ENCODE measurements around the gene HEXD. TPM values are rescaled to one million over a fixed set of nuclear protein-coding genes. Genes with fewer than 3 reads are reported as not detected.

HEXD gene
- total RNA-seq, 2 donors from 2014 or later, result 31.5 to 37.6 TPM

GRCh38 chr17:82444284-82444893, 26.2 kb downstream of the HEXD start:
- no peak overlapping the region for H3K27ac ChIP-seq (ENCODE audit: low read depth, low read length)

DNA sequence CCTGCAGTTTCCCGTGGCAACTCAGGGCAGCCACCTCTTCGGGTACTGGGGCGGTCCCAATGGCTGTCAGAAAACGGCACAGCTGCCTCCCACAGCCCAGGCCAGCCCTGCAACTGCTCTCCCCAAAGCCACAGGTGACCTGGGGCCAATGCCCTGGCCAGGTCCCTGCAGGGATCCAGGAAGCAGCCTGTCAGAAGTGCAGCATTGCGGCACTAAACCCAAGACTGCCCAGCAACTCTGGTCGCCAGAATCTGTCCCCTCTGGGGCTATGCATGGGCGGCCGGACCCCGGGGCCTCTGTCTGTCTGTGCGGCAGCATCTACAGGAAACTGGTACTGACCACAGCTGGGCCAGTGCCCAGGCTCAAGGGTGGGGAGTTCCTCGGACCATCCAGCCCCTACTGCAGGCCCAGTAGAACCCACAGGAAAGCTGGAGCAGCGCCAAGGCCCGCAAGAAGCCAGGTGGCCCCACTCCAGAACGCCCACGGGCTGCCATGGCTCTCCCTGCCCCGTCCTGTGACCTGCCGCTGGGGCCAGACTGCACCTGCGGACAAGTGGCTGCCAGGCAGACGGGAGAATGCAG, 26.9 kb downstream of the HEXD start:
- no peaks in the 10 kb centered on the region for H3K27me3 ChIP-seq (ENCODE audit: control insufficient read depth, insufficient read depth, low read length, poor library complexity, severe bottlenecking)
- no peak for TF ChIP-seq CTCF (conservative IDR thresholded peaks at IDR 0.05)
- Mint-ChIP-seq H3K27ac (no peak overlapping the region), H3K9me3 (no peaks in the 10 kb centered on the region), H3K27me3 (ENCODE audit: insufficient read depth) (no peaks in the 10 kb centered on the region), H3K36me3 (ENCODE audit: low read depth) (peaks cover 15% of the 10 kb centered on the region), H3K4me1 (peaks cover 5% of the 10 kb centered on the region), H3K4me3 (no peak overlapping the region)
- no peak overlapping the region for H3K27ac ChIP-seq (ENCODE audit: low read depth, low read length)
- H3K4me3 ChIP-seq (ENCODE audit: low read length), result no peak overlapping the region
- peaks cover 5% of the 10 kb centered on the region for H3K4me1 ChIP-seq (ENCODE audit: control insufficient read depth, insufficient read depth, low read length)
- no peak for DNase-seq
- no peak overlapping the region for H3K9ac ChIP-seq (ENCODE audit: extremely low read depth, low read length, poor library complexity, severe bottlenecking)
- peaks cover 10% of the 10 kb centered on the region for H3K36me3 ChIP-seq (ENCODE audit: control insufficient read depth, insufficient read depth, low read length)
- H3K9me3 ChIP-seq (ENCODE audit: control insufficient read depth, low read length), result no peaks in the 10 kb centered on the region
- 88 to 98% methylated on average over 9 to 19 of the region's 19 CpGs for WGBS, 2 experiments (ENCODE audit: insufficient coverage in 1 of 2, insufficient read length in 1 of 2)

More at GRCh38 chr17:82444284-82444893, 26.2 kb downstream of the HEXD start:
- H3K36me3 Mint-ChIP-seq (ENCODE audit: low read depth), result peaks cover 15% of the 10 kb centered on the region
- no peak overlapping the region for H3K27ac Mint-ChIP-seq
- DNase-seq, result no peak
- no peak for TF ChIP-seq CTCF (conservative IDR thresholded peaks at IDR 0.05)
- no peaks in the 10 kb centered on the region for H3K27me3 ChIP-seq (ENCODE audit: control insufficient read depth, insufficient read depth, low read length, poor library complexity, severe bottlenecking)
- WGBS, 2 experiments (ENCODE audit: insufficient coverage in 1 of 2, insufficient read length in 1 of 2), result 93 to 94% methylated on average over 17 to 35 of the region's 35 CpGs
- no peak overlapping the region for H3K9ac ChIP-seq (ENCODE audit: extremely low read depth, low read length, poor library complexity, severe bottlenecking)
- no peak overlapping the region for H3K4me3 Mint-ChIP-seq
- no peaks in the 10 kb centered on the region for H3K27me3 Mint-ChIP-seq (ENCODE audit: insufficient read depth)
- peaks cover 10% of the 10 kb centered on the region for H3K36me3 ChIP-seq (ENCODE audit: control insufficient read depth, insufficient read depth, low read length)
- no peak overlapping the region for H3K4me3 ChIP-seq (ENCODE audit: low read length)
- peaks cover 3% of the 10 kb centered on the region for H3K4me1 ChIP-seq (ENCODE audit: control insufficient read depth, insufficient read depth, low read length)
- H3K9me3 ChIP-seq (ENCODE audit: control insufficient read depth, low read length), result no peaks in the 10 kb centered on the region
- H3K9me3 Mint-ChIP-seq, result no peaks in the 10 kb centered on the region
- peaks cover under 1% of the 10 kb centered on the region for H3K4me1 Mint-ChIP-seq

DNA sequence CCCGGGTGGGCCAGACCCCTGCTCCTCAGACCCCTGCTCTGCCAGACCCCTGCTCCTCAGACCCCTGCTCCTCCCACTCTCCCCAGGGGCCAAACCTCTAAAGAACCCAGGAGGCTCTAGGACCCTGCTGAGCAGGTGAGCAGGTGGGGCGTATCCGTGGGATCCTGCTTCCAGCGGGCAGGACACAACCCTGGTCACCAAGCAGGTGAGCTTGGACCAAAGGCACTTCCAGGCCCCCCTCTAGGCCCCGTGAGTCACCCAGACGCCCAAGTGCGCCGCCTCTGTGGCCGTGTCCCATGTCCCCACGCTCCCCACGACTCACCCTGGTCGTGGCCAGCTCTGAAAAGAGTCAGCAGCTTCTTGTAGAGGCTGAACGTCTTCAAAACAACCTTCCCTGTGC, 27.4 kb downstream of the HEXD start:
- H3K4me3 ChIP-seq (ENCODE audit: low read length), result no peak overlapping the region
- no peaks in the 10 kb centered on the region for H3K27me3 Mint-ChIP-seq (ENCODE audit: insufficient read depth)
- H3K4me3 Mint-ChIP-seq, result no peak overlapping the region
- peaks cover 10% of the 10 kb centered on the region for H3K36me3 ChIP-seq (ENCODE audit: control insufficient read depth, insufficient read depth, low read length)
- WGBS, 2 experiments (ENCODE audit: insufficient coverage in 1 of 2, insufficient read length in 1 of 2), result 94 to 97% methylated on average over 7 to 13 of the region's 13 CpGs
- no peaks in the 10 kb centered on the region for H3K9me3 ChIP-seq (ENCODE audit: control insufficient read depth, low read length)
- TF ChIP-seq CTCF (conservative IDR thresholded peaks at IDR 0.05), result no peak
- H3K4me1 ChIP-seq (ENCODE audit: control insufficient read depth, insufficient read depth, low read length), result peaks cover 5% of the 10 kb centered on the region
- H3K27ac Mint-ChIP-seq, result no peak overlapping the region
- H3K27ac ChIP-seq (ENCODE audit: low read depth, low read length), result no peak overlapping the region
- H3K36me3 Mint-ChIP-seq (ENCODE audit: low read depth), result peaks cover 15% of the 10 kb centered on the region
- no peaks in the 10 kb centered on the region for H3K9me3 Mint-ChIP-seq
- H3K27me3 ChIP-seq (ENCODE audit: control insufficient read depth, insufficient read depth, low read length, poor library complexity, severe bottlenecking), result no peaks in the 10 kb centered on the region
- peaks cover 5% of the 10 kb centered on the region for H3K4me1 Mint-ChIP-seq
- no peak overlapping the region for H3K9ac ChIP-seq (ENCODE audit: extremely low read depth, low read length, poor library complexity, severe bottlenecking)
- no peak for DNase-seq
